Measurements from ENCODE around the gene ULK3.

ULK3 gene

DNA sequence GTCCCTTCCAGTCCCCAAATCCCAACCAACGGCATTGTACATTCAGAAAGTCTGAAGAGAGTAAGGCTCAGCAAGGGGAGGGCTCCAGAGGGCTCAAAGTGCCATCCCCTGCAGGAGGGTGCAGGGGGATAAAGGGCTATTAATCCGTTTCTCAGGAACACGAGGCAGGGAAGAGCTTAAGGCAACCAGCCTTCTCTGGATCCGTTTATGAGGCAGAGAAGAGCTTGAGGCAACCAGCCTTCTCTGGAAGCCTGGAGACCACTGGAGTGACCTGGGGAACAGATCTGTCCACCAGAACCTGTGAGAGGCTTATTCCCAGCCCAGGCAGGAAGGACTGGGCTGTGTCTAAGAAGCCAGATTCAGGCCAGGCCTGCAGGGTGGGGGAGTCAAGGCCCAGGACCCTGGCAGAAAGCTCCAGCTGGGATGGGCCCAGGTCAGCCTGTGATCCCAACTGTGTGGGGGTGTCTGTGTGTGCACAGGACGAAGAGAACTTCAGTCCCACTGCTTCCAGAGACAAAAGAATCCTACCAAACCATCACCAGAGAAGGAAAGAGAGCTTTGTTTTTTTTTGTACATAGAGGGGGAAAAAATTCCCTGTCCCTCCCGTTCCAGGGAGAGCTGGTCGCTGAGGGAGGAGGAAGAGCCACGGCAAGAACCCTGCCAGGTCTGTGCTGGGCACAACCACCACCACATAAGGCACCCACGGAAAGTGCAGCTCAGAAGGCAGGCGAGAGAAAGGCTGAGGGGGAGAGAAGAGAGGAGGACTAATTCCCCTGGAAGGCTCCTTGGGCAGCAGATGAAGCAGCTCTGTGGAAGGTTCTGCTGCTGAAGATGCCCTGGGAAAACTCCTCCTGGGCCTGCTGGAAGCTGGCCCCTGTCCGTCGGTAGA, 1.6 kb upstream of the ULK3 start:
- Histone ChIP-seq H3K9ac (ENCODE audit: low read length) (no peak overlapping the region; the same call in 1 of the 2 replicates), H3K4me3 (ENCODE audit: low read length) (0 out of 2 replicates have a peak overlapping the region, but pooled peaks have one; percentile 82), H3K27ac (ENCODE audit: low read length) (peak overlapping the region; percentile 79), H3K27me3 (ENCODE audit: low read depth, low read length) (no peaks in the 10 kb centered on the region), H3K36me3 (replicated peaks; ENCODE audit: low read depth, low read length) (peaks cover 50% of the 10 kb centered on the region), H4K20me1 (ENCODE audit: insufficient read depth, low read length) (no peaks in the 10 kb centered on the region), H2AFZ (ENCODE audit: low read depth, low read length) (no peak overlapping the region), H3K79me2 (ENCODE audit: low read length) (peaks cover 13% of the 10 kb centered on the region), H3K4me1 (ENCODE audit: low read length) (peaks cover 30% of the 10 kb centered on the region), H3K4me2 (ENCODE audit: low read length) (peak overlapping the region; percentile 78), H3K9me3 (ENCODE audit: insufficient read depth, low read length) (no peaks in the 10 kb centered on the region)
- TF ChIP-seq, protein P1, sequence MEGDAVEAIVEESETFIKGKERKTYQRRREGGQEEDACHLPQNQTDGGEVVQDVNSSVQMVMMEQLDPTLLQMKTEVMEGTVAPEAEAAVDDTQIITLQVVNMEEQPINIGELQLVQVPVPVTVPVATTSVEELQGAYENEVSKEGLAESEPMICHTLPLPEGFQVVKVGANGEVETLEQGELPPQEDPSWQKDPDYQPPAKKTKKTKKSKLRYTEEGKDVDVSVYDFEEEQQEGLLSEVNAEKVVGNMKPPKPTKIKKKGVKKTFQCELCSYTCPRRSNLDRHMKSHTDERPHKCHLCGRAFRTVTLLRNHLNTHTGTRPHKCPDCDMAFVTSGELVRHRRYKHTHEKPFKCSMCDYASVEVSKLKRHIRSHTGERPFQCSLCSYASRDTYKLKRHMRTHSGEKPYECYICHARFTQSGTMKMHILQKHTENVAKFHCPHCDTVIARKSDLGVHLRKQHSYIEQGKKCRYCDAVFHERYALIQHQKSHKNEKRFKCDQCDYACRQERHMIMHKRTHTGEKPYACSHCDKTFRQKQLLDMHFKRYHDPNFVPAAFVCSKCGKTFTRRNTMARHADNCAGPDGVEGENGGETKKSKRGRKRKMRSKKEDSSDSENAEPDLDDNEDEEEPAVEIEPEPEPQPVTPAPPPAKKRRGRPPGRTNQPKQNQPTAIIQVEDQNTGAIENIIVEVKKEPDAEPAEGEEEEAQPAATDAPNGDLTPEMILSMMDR (IDR thresholded peaks at IDR 0.05; ENCODE audit: low read depth, low read length) = no peak

- peak overlapping the region; percentile 79 for H3K27ac ChIP-seq (ENCODE audit: low read length)
- H3K9ac ChIP-seq (ENCODE audit: low read length) = peak overlapping the region; percentile 85
- H3K36me3 ChIP-seq (replicated peaks; ENCODE audit: low read depth, low read length) = peaks cover 53% of the 10 kb centered on the region
- H4K20me1 ChIP-seq (ENCODE audit: insufficient read depth, low read length) = no peaks in the 10 kb centered on the region
- no peaks in the 10 kb centered on the region for H3K9me3 ChIP-seq (ENCODE audit: insufficient read depth, low read length)
- H3K79me2 ChIP-seq (ENCODE audit: low read length) = peaks cover 13% of the 10 kb centered on the region
- peak overlapping the region; percentile 82 for H3K4me3 ChIP-seq (ENCODE audit: low read length)
- H3K4me2 ChIP-seq (ENCODE audit: low read length) = peak overlapping the region; percentile 78
- TF ChIP-seq, protein P1 (IDR thresholded peaks at IDR 0.05; ENCODE audit: low read depth, low read length) = no peak
- no peak for TF ChIP-seq EZH2phosphoT487 (IDR thresholded peaks at IDR 0.05; ENCODE audit: low read depth)
- H3K27me3 ChIP-seq (ENCODE audit: low read depth, low read length) = no peaks in the 10 kb centered on the region
- H2AFZ ChIP-seq (ENCODE audit: low read depth, low read length) = no peak overlapping the region
- peaks cover 29% of the 10 kb centered on the region for H3K4me1 ChIP-seq (ENCODE audit: low read length)
These were observed 939 bp upstream of the ULK3 start for GRCh38 chr15:74843891-74844299.

DNA sequence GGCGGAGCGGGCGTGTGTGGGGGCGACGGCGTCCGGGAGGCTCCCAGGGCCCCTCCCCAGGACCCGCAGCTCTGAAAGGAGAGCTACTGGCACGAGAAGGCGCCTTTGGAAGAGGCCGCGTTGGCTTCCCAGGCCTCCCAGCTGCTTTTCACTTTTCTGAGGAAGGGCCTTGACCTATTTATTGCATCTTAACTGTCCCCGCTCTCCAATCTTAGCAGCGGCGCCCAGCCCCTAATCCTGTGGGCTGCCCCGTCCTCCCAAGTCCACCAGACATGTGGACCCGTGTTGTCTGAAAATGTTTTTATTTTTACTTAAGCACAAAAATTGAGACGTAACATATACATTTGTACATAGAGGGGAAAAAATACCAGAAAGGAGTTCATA, 481 bp upstream of the ULK3 start:
- Histone ChIP-seq H3K9me3 (ENCODE audit: insufficient read depth, low read length) (no peaks in the 10 kb centered on the region), H2AFZ (ENCODE audit: low read depth, low read length) (no peak overlapping the region), H3K4me1 (ENCODE audit: low read length) (peaks cover 29% of the 10 kb centered on the region), H4K20me1 (ENCODE audit: insufficient read depth, low read length) (no peaks in the 10 kb centered on the region), H3K27me3 (ENCODE audit: low read depth, low read length) (no peaks in the 10 kb centered on the region), H3K4me3 (ENCODE audit: low read length) (peak overlapping the region; percentile 82), H3K79me2 (ENCODE audit: low read length) (peaks cover 13% of the 10 kb centered on the region), H3K36me3 (replicated peaks; ENCODE audit: low read depth, low read length) (peaks cover 52% of the 10 kb centered on the region), H3K27ac (ENCODE audit: low read length) (peak overlapping the region; percentile 79), H3K4me2 (ENCODE audit: low read length) (peak overlapping the region; percentile 78), H3K9ac (ENCODE audit: low read length) (peak overlapping the region; percentile 85)
- TF ChIP-seq, protein P1 (IDR thresholded peaks at IDR 0.05; ENCODE audit: low read depth, low read length) = no peak
- no peak for TF ChIP-seq EZH2phosphoT487 (IDR thresholded peaks at IDR 0.05; ENCODE audit: low read depth)

GRCh38 chr15:74841891-74842373, 1.0 kb downstream of the ULK3 start:
- Histone ChIP-seq H3K4me3 (ENCODE audit: low read length) (peak overlapping the region; percentile 82), H4K20me1 (ENCODE audit: insufficient read depth, low read length) (no peaks in the 10 kb centered on the region), H2AFZ (ENCODE audit: low read depth, low read length) (no peak overlapping the region), H3K9me3 (ENCODE audit: insufficient read depth, low read length) (no peaks in the 10 kb centered on the region), H3K27me3 (ENCODE audit: low read depth, low read length) (no peaks in the 10 kb centered on the region), H3K9ac (ENCODE audit: low read length) (peak overlapping the region; percentile 85), H3K4me2 (ENCODE audit: low read length) (peak overlapping the region; percentile 87), H3K36me3 (replicated peaks; ENCODE audit: low read depth, low read length) (peaks cover 48% of the 10 kb centered on the region), H3K4me1 (ENCODE audit: low read length) (peaks cover 29% of the 10 kb centered on the region), H3K27ac (ENCODE audit: low read length) (no peak overlapping the region), H3K79me2 (ENCODE audit: low read length) (peaks cover 13% of the 10 kb centered on the region)
- TF ChIP-seq, protein P1 (IDR thresholded peaks at IDR 0.05; ENCODE audit: low read depth, low read length) = no peak
- TF ChIP-seq EZH2phosphoT487 (IDR thresholded peaks at IDR 0.05; ENCODE audit: low read depth) = no peak

All from OCI-LY3 (cell line).